GM10266 (cell line): Measurements from ENCODE around the gene C2orf72.
A peak's percentile ranks its signal among the peaks of the same experiment; 100 is the strongest.

Experiments
- DNase-seq: peaks from one replicate; pipeline ENCODE4 v3.0.0; 2012; ENCODE audit errors: extremely low spot score
- TF ChIP-seq, protein P1 (sequence below): IDR thresholded peaks from 2 replicates; pipeline ENCODE4 v1.5.1; 2012; ENCODE audit warnings: mild to moderate bottlenecking, low read depth; ENCODE audit not compliant: control insufficient read depth, insufficient read depth; ENCODE audit errors: missing control alignments

C2orf72 gene

DNA sequence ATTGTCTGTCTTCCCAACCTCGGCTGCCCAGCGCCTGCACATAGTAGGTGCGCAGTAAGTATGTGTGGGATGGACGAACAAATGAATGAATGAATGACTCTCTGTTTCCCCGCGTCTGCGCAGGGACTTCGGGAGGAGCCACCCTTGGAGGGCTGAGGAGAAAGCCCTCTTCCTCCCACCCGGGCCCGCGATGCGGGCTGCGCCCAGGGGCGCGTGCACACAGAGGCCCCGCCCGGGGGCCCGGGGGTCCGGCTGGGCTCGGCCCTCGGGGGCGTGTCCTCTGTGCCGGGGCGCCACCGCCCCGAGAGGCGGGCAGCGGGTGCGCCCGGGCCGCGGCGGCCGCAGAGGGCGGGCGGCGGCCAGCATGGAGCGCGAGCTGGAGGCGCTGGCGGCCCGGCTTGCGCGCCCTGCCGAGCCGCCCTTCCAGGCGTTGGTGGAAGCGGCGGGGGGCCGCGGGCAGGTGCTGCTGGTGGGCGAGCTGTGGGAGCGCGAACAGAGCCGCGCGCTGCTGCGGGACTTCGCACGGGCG, at the start of gene C2orf72:
C2orf72 (plus strand) TSS at position 322 of the 529 bp plus-strand sequence; CDS start at position 365, 43 bp downstream.
- DNase-seq = peak; percentile 69
- TF ChIP-seq, protein P1, sequence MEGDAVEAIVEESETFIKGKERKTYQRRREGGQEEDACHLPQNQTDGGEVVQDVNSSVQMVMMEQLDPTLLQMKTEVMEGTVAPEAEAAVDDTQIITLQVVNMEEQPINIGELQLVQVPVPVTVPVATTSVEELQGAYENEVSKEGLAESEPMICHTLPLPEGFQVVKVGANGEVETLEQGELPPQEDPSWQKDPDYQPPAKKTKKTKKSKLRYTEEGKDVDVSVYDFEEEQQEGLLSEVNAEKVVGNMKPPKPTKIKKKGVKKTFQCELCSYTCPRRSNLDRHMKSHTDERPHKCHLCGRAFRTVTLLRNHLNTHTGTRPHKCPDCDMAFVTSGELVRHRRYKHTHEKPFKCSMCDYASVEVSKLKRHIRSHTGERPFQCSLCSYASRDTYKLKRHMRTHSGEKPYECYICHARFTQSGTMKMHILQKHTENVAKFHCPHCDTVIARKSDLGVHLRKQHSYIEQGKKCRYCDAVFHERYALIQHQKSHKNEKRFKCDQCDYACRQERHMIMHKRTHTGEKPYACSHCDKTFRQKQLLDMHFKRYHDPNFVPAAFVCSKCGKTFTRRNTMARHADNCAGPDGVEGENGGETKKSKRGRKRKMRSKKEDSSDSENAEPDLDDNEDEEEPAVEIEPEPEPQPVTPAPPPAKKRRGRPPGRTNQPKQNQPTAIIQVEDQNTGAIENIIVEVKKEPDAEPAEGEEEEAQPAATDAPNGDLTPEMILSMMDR = no peak

DNA sequence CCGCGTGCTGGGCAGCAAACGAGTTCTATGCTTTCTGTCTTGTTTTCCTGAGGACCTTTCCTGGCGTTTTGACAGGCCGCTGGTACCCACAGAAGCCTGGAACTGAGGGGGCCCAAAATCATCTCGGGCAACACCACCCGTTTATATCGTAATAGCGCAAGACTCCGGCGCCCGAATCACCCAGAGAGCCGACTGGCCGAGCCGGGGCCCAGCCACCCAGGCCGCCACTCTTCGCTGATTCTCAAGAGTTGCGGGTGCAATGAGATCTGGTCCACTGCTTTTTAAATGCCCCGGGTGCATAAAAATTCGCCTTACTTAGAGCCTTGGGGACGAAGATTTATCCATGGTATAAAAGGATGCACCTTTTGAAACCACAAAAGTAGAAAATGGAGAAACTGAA, 47.6 kb upstream of the C2orf72 start:
- TF ChIP-seq, protein P1 = no peak
- no peak for DNase-seq

DNA sequence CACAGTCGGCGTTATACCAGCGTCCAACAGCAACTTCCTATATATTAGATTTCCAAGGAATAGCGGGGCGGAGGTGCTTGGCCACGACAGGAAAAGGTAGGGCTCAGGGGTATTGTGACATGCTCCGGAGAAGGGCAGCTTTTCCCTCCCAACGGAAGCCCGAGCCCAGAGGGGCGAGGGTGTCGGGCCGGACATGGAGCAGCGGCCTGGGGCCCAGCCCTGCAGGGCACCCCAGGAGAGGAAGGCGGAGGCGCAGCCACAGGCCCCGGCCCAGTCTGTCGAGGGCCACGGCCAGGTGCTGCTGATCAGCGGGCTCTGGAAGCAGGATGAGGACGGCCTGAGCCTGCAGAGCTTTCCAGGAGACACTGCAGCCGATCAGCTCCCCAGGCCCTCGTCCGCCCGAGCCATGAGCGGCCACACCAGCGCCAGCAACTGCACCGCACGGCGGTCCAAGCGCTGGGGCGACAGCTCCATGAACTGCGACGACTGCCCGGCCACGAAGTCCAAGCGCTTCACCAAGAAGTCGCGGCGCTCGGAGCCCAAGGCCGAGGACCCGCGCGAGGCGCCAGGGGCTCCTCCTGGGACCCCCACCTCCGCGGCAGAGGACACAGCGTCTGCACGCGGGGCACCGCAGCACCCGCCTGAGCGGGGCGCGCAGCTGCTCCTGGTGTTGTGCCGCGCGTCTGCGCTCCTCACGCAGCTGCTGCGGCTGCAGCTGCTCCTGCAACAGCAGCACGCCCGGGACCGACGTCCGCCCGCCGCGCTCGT, 47.0 kb upstream of the C2orf72 start:
- TF ChIP-seq, protein P1 = no peak

DNA sequence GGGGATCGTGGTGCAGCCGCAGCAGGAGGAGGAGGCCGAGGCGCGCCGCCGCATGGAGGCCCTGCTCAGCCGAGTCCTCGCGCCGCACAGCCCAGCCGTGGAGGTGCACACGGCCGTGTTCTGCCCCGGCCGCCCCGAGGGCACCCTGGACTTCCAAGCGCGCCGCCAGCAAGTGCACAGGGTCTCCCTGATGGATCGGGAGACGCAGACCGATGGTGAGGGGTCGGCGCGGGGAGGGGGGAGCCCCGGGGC, 46.5 kb upstream of the C2orf72 start:
- TF ChIP-seq, protein P1 = no peak
- DNase-seq = no peak

More for the DNA sequence above, 47.0 kb upstream of the C2orf72 start:
- DNase-seq = no peak

DNA sequence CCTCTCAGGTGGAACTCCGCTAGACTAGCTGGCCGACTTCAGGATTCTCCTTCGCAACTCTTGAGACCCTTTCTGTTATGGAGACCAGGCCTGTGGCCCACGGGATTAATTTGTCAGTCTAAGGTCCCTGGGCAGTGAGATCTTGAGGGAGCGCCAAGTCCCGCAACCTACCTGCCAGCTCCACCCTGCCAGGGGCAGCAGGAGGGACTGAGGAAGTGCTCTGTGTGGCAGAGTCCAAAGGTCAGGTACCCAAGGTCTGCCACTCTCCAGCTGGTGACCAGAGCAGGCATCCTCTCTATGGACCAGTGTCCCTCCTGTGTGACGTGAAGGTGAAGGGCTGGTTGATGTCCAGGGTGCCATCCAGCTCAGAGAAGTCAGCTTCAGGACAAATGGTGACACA, 45.7 kb upstream of the C2orf72 start:
- DNase-seq = no peak
- TF ChIP-seq, protein P1 = no peak

DNA sequence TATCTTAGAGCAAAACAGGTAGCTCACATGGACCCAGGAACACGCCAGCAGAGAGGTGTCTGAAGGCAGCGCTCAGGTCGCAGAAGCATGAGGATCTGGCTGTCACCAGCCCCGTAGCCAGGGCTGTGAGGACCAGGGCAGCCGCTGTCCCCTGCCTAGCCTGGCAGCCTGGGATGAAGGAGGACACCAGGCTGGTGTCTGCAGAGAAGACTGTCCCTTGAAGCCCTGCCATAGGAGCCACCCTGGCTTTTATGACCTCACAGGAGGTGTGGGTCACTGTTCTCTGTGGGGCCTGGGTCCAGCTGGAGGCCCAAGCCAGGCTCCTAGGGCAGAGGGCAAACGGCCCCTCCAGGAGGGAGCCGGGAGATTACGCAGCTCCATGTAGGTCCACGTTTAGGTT, 41.5 kb upstream of the C2orf72 start, which contains the start of gene SPATA3:
SPATA3 (plus strand) TSS at position 301 of the 400 bp plus-strand sequence. CDS start 113 bp downstream, outside the sequence.
- TF ChIP-seq, protein P1 = no peak
- no peak for DNase-seq

DNA sequence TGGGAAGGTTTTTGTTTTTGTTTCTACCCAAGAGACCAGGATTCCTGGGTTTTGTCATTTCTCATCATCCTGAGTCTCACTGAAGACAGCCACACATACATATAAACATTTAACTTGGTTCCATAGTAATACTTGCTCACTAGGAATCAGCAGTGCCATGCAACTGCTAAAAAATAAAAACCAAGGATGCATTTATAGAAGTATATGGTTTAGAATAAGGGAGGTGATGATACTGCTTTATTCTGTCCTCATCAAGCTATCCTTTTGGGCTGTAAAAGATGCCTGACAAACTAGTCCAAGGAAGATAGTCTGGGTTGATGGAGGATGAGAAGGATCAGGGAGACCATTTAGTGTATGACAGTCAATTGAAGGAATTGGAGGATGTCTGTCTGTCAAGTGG, 40.7 kb upstream of the C2orf72 start:
- TF ChIP-seq, protein P1 = no peak
- no peak for DNase-seq
